Measurements from ENCODE around the gene TMPRSS9.
"Not testable (repeated sequence)": the region's sequence is repeated elsewhere in the genome, so short reads cannot be mapped to it uniquely, and the experiment has no call there.

TMPRSS9 gene

DNA sequence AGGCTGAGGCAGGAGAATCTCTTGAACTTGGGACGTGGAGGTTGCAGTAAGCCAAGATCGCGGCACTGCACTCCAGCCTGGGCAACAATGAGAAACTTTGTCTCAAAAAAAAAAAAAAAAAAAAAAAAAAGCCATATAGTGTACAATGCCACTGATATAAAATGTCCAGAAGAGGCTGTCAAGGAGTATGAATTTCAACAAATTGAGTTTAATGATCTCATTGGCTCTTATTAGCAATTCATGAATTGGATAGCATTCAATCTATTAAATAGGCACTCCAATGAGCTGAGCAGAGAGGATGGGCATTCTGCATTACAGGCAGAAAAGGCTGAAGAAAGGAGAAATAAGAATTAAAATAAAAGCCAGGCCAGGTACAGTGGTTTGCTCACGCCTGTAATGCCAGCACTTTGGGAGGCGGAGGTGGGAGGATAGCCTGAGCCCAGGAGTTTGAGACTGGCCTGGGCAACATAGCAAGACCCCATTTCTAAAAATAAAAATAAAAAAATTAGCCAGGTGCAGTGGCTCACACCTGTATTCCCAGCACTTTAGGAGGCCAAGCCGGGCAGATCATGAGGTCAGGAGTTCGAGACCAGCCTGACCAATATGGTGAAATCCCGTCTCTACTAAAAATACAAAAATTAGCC lies 97.5 kb downstream of the TMPRSS9 start (continued):
- TF ChIP-seq ZNF302 (tag by site-specific recombination; IDR thresholded peaks at IDR 0.05; ENCODE audit: low read depth): no peak
- TF ChIP-seq ZNF239 (tag by site-specific recombination; IDR thresholded peaks at IDR 0.05): no peak
- no peak for TF ChIP-seq GLI2 (tag by site-specific recombination; IDR thresholded peaks at IDR 0.05; ENCODE audit: borderline replicate concordance, low read depth)
- TF ChIP-seq ZEB2 (tag by site-specific recombination; IDR thresholded peaks at IDR 0.05): 0 out of 2 replicates have a peak, but pooled peaks have one; percentile 21
- TF ChIP-seq, protein P1, sequence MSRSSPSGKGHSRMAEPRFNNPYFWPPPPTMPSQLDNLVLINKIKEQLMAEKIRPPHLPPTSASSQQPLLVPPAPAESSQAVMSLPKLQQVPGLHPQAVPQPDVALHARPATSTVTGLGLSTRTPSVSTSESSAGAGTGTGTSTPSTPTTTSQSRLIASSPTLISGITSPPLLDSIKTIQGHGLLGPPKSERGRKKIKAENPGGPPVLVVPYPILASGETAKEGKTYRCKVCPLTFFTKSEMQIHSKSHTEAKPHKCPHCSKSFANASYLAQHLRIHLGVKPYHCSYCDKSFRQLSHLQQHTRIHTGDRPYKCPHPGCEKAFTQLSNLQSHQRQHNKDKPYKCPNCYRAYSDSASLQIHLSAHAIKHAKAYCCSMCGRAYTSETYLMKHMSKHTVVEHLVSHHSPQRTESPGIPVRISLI (tag by site-specific recombination; IDR thresholded peaks at IDR 0.05): peak; percentile 74; the same call in 1 of the 2 replicates
- TF ChIP-seq ZNF335 (tag by site-specific recombination; conservative IDR thresholded peaks at IDR 0.05): 0 out of 2 replicates have a peak, but pooled peaks have one; percentile 10
- peak; percentile 98 for TF ChIP-seq ZBTB17 (tag by site-specific recombination; IDR thresholded peaks at IDR 0.05)
- TF ChIP-seq SCRT2 (tag by site-specific recombination; IDR thresholded peaks at IDR 0.05): no peak
- TF ChIP-seq ZNF530 (tag by site-specific recombination; IDR thresholded peaks at IDR 0.05; ENCODE audit: low read depth): no peak

DNA sequence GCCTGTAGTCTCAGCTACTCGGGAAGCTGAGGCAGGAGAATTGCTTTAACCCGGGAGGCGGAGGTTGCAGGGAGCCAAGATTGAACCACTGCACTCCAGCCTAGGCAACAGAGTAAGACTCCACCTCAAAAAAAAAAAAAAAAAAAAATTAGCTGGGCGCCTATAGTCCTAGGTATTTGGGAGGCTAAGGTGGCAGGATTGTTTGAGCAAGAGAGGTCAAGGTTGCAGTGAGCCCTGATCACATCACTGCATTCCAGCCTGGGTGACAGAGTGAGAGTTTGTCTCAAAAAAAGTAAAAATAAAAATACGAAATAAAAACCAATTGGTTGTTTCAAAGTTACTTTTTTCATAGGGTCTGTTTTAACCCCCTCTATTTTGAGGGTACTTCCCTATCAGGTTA lies 98.0 kb downstream of the TMPRSS9 start:
- ChIA-PET CTCF (interaction anchor here (1.2 kb wide), 1 partner anchor 136 kb away, joined by 3 read pairs; no protein-coding TSS in a partner anchor), POLR2A (interaction anchor here (0.6 to 5.3 kb wide), 5 partner anchors 11 to 153 kb away, joined by 3 to 83 read pairs (median 6); partner anchors contain the start of gene GADD45B)
- H3K9me3 ChIP-seq (ENCODE audit: control insufficient read depth, insufficient read depth, low read depth, low read length): no peaks in the 10 kb centered on the region
- H3K36me3 ChIP-seq (ENCODE audit: control insufficient read depth in 2 of 2, insufficient read depth in 1 of 2, low read length in 2 of 2): peaks cover 0 to 1% of the 10 kb centered on the region in 2 experiments; a peak in 2 of 3 replicates
- peaks cover 2% of the 10 kb centered on the region; the same call in 1 of the 2 replicates for H3K4me1 ChIP-seq (ENCODE audit: control insufficient read depth, insufficient read depth, low read length)
- H3K4me3 ChIP-seq (ENCODE audit: low read depth, low read length): no peak overlapping the region
- no peak overlapping the region for H3K27ac ChIP-seq (ENCODE audit: extremely low read depth, low read depth, low read length)
- TF ChIP-seq, protein P2, sequence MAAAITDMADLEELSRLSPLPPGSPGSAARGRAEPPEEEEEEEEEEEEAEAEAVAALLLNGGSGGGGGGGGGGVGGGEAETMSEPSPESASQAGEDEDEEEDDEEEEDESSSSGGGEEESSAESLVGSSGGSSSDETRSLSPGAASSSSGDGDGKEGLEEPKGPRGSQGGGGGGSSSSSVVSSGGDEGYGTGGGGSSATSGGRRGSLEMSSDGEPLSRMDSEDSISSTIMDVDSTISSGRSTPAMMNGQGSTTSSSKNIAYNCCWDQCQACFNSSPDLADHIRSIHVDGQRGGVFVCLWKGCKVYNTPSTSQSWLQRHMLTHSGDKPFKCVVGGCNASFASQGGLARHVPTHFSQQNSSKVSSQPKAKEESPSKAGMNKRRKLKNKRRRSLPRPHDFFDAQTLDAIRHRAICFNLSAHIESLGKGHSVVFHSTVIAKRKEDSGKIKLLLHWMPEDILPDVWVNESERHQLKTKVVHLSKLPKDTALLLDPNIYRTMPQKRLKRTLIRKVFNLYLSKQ (tag by site-specific recombination; IDR thresholded peaks at IDR 0.05; ENCODE audit: borderline replicate concordance): no peak
- no peak for TF ChIP-seq ZEB2 (tag by site-specific recombination; IDR thresholded peaks at IDR 0.05)
- no peak for TF ChIP-seq ZXDB (tag by site-specific recombination; IDR thresholded peaks at IDR 0.05)
- TF ChIP-seq ZNF529 (tag by site-specific recombination; IDR thresholded peaks at IDR 0.05; ENCODE audit: insufficient replicate concordance): no peak
- no peak for TF ChIP-seq ZNF621 (tag by site-specific recombination; IDR thresholded peaks at IDR 0.05)
- TF ChIP-seq, protein P3, sequence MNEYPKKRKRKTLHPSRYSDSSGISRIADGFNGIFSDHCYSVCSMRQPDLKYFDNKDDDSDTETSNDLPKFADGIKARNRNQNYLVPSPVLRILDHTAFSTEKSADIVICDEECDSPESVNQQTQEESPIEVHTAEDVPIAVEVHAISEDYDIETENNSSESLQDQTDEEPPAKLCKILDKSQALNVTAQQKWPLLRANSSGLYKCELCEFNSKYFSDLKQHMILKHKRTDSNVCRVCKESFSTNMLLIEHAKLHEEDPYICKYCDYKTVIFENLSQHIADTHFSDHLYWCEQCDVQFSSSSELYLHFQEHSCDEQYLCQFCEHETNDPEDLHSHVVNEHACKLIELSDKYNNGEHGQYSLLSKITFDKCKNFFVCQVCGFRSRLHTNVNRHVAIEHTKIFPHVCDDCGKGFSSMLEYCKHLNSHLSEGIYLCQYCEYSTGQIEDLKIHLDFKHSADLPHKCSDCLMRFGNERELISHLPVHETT (tag by site-specific recombination; IDR thresholded peaks at IDR 0.05): no peak
- TF ChIP-seq, protein P4, sequence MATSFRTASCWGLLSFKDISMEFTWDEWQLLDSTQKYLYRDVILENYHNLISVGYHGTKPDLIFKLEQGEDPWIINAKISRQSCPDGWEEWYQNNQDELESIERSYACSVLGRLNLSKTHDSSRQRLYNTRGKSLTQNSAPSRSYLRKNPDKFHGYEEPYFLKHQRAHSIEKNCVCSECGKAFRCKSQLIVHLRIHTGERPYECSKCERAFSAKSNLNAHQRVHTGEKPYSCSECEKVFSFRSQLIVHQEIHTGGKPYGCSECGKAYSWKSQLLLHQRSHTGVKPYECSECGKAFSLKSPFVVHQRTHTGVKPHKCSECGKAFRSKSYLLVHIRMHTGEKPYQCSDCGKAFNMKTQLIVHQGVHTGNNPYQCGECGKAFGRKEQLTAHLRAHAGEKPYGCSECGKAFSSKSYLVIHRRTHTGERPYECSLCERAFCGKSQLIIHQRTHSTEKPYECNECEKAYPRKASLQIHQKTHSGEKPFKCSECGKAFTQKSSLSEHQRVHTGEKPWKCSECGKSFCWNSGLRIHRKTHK (tag by site-specific recombination; IDR thresholded peaks at IDR 0.05): no peak
- TF ChIP-seq ZNF596 (tag by site-specific recombination; IDR thresholded peaks at IDR 0.05): no peak
- no peak for TF ChIP-seq ZNF777 (tag by site-specific recombination; IDR thresholded peaks at IDR 0.05; ENCODE audit: borderline replicate concordance)
- no peak for TF ChIP-seq ZNF521 (tag by site-specific recombination; IDR thresholded peaks at IDR 0.05)
- no peak for TF ChIP-seq ZNF23 (tag by site-specific recombination; IDR thresholded peaks at IDR 0.05; ENCODE audit: borderline replicate concordance)
- TF ChIP-seq OSR2 (tag by site-specific recombination; IDR thresholded peaks at IDR 0.05): no peak
- TF ChIP-seq ZNF211 (tag by site-specific recombination; IDR thresholded peaks at IDR 0.05; ENCODE audit: low read depth): no peak
- TF ChIP-seq, protein P5, sequence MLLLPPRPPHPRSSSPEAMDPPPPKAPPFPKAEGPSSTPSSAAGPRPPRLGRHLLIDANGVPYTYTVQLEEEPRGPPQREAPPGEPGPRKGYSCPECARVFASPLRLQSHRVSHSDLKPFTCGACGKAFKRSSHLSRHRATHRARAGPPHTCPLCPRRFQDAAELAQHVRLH (tag by site-specific recombination; IDR thresholded peaks at IDR 0.05): no peak
- no peak for TF ChIP-seq ZNF112 (tag by site-specific recombination; IDR thresholded peaks at IDR 0.05)
- TF ChIP-seq, protein P6, sequence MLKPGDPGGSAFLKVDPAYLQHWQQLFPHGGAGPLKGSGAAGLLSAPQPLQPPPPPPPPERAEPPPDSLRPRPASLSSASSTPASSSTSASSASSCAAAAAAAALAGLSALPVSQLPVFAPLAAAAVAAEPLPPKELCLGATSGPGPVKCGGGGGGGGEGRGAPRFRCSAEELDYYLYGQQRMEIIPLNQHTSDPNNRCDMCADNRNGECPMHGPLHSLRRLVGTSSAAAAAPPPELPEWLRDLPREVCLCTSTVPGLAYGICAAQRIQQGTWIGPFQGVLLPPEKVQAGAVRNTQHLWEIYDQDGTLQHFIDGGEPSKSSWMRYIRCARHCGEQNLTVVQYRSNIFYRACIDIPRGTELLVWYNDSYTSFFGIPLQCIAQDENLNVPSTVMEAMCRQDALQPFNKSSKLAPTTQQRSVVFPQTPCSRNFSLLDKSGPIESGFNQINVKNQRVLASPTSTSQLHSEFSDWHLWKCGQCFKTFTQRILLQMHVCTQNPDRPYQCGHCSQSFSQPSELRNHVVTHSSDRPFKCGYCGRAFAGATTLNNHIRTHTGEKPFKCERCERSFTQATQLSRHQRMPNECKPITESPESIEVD (tag by site-specific recombination; IDR thresholded peaks at IDR 0.05): no peak
- no peak for TF ChIP-seq ZNF585B (tag by site-specific recombination; IDR thresholded peaks at IDR 0.05)

DNA sequence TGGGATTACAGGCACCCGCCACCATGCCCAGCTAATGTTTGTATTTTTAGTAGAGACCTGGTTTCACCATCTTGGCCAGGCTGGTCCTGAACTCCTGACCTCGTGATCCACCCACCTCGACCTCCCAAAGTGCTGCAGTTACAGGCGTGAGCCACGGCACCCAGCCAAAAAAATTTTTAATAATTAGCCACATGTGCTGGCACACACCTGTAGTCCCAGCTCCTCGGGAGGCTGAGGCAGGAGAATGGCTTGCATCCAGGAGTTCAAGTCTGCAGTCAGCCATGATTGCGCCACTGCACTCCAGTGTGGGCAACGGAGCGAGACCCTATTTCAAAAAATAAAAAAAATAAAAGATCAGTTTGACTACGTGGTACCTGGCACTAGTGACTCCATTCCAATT lies 98.7 kb downstream of the TMPRSS9 start:
- H3K36me3 ChIP-seq (ENCODE audit: control insufficient read depth in 2 of 2, insufficient read depth in 1 of 2, low read length in 2 of 2); H3K27ac ChIP-seq (ENCODE audit: extremely low read depth, low read depth, low read length); CTCF ChIA-PET; H3K4me1 ChIP-seq (ENCODE audit: control insufficient read depth, insufficient read depth, low read length); H3K4me3 ChIP-seq (ENCODE audit: low read depth, low read length); H3K9me3 ChIP-seq (ENCODE audit: control insufficient read depth, insufficient read depth, low read depth, low read length): not testable (repeated sequence)
- POLR2A ChIA-PET: interaction anchor here (5.7 kb wide), 1 partner anchor 17 kb away, joined by 62 read pairs; the partner anchor contains the start of gene GADD45B

All from HEK293 (cell line).